ENCODE data around the gene BAAT.
"Not testable (repeated sequence)": the region's sequence is repeated elsewhere in the genome, so short reads cannot be mapped to it uniquely, and the experiment has no call there.

BAAT gene

GRCh38 chr9:101384873-101385536, at the start of gene BAAT:
Gene BAAT, minus strand, starts transcription at chr9:101385006. Its CDS starts 13,602 bp downstream, at chr9:101371404.
- not testable (repeated sequence) for ATAC-seq

GRCh38 chr9:101433229-101433628, 48.4 kb upstream of the BAAT start:
- no peak for ATAC-seq

GRCh38 chr9:101432740-101433139, 47.9 kb upstream of the BAAT start:
- ATAC-seq = no peak

GRCh38 chr9:101432171-101432570, 47.4 kb upstream of the BAAT start:
- no peak for ATAC-seq

- no peak for ATAC-seq
These were observed 44.9 kb upstream of the BAAT start for GRCh38 chr9:101429736-101430135.

GRCh38 chr9:101428909-101429308, 44.1 kb upstream of the BAAT start:
- ATAC-seq = no peak

- no peak for ATAC-seq
These were observed 43.3 kb upstream of the BAAT start for GRCh38 chr9:101427957-101428655.

GRCh38 chr9:101427358-101427757, 42.6 kb upstream of the BAAT start:
- ATAC-seq = no peak

- no peak for ATAC-seq
These were observed 36.9 kb upstream of the BAAT start for GRCh38 chr9:101421653-101422065.

- ATAC-seq = no peak
These were observed 35.1 kb upstream of the BAAT start for GRCh38 chr9:101419863-101420262.

GRCh38 chr9:101418518-101419430, 34.0 kb upstream of the BAAT start:
- no peak for ATAC-seq

GRCh38 chr9:101417977-101418376, 33.2 kb upstream of the BAAT start:
- ATAC-seq = no peak

- no peak for ATAC-seq
These were observed 32.6 kb upstream of the BAAT start for GRCh38 chr9:101417389-101417788.

GRCh38 chr9:101415578-101415977, 30.8 kb upstream of the BAAT start:
- ATAC-seq = no peak

- no peak for ATAC-seq
These were observed 30.0 kb upstream of the BAAT start for GRCh38 chr9:101414839-101415238.

GRCh38 chr9:101409079-101409477, 24.3 kb upstream of the BAAT start:
- ATAC-seq = no peak

- no peak for ATAC-seq
These were observed 23.7 kb upstream of the BAAT start for GRCh38 chr9:101408374-101409078.

GRCh38 chr9:101403516-101404285, 18.9 kb upstream of the BAAT start:
- ATAC-seq = no peak

GRCh38 chr9:101400120-101400519, 15.3 kb upstream of the BAAT start:
- ATAC-seq = no peak

- ATAC-seq = no peak
These were observed 14.8 kb upstream of the BAAT start for GRCh38 chr9:101399643-101399970.

- no peak for ATAC-seq
These were observed 14.3 kb upstream of the BAAT start for GRCh38 chr9:101398930-101399642.

Data from activated CD4-positive, CD25-positive, alpha-beta regulatory T cell treated with anti-CD3 and anti-CD28 coated beads, Interleukin-2, amount 50 U/mL, for 24 hours (primary cell).